GM18519 (cell line): Measurements from ENCODE around the gene PBX3.
"Not testable (repeated sequence)": the region's sequence is repeated elsewhere in the genome, so short reads cannot be mapped to it uniquely, and the experiment has no call there.

Experiments used
- ATAC-seq: cut with Tn5 transposase; IDR thresholded peaks from one replicate; pipeline ENCODE4 v1.9.1; 2021; ENCODE audit warnings: mild to moderate bottlenecking, moderate library complexity; ENCODE audit not compliant: unreplicated experiment, low FRiP score

PBX3 gene

DNA sequence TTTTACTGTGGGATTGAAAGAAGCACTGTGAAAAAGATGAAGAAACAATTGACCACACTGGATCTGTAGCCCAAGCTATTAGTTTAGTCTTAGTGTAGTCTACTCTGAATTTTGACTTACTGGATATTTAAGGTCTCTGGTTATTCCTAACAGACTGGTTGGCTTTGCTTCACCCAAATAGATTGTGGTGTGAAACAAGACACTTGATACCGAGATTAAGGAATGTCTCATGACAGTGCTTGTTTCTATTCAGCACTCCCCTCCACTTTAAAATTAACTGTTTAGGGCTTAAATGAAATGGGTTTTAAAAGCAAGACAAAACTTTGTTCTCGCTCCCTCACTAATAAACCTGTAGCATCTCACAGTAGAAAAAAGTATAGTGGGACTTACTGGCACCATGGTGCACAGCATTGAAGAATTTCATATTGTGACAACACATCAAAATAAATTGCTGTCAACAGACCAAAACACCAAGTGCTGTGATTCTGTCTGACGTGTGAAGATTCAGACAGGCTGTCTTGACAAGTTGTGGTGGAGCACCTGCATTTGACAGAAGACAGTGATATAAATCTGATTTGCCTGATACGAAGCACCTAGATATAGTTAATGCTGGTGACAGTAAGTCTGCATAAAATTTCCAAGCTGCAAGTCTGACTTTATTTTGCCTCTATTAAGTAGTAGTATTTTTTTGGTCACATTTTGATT is 73.1 kb downstream of the PBX3 start:
- no peak for ATAC-seq

DNA sequence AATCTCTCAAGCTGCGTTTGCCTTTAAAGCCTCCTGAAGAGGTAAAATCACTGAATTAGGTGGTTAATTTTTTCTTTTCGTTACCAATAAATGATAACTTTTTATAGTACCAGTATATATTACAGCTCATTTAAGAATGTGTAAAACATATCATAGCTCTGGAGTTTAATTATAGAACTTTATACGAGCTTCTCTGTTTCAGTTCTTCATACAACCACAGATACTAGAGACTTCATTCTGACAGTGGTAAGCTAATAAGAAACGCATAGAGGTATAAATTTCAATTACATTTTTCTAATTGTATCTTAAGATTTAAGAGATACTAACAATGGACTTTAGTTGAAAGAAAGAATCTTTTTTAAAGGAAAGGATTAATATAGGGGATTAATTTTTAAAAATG is 73.9 kb downstream of the PBX3 start:
- no peak for ATAC-seq

DNA sequence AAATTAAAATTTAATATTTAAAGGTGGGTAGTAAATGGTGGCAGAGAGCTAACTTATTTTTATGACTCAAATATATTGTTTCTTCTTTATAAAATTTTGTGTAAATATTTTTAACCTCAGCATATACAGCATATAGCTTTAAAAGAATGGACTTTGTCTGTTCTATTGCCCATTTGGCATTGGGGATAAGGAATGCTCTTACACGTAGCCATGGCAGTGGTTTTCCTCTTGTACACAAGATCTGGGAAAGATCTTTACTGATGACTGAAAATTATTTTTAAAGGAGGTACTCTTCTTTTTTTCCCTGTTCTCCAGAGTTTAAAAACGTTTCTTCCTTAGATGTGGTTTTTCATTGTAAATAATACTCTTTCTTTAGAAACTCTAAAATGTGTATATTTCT is 75.0 kb downstream of the PBX3 start:
- ATAC-seq: no peak

DNA sequence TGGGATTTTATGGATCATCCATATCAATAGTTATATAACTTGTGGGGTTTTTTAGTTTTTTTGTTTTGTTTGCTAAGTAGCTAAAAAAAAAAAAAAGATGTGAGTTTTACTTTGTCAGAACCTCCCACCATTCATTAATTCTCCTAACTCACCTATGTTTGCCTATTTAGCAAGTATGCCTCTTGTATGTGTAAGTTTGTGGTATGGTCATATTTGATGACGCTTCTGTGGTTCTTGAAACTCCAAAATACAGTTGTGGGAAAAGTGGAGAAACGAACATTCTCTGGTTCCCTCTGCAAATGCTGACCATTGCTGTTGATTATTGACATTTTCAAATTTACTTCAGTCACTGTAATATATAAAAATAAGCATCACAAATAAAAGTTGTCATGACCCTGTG is 75.7 kb downstream of the PBX3 start:
- ATAC-seq: no peak

DNA sequence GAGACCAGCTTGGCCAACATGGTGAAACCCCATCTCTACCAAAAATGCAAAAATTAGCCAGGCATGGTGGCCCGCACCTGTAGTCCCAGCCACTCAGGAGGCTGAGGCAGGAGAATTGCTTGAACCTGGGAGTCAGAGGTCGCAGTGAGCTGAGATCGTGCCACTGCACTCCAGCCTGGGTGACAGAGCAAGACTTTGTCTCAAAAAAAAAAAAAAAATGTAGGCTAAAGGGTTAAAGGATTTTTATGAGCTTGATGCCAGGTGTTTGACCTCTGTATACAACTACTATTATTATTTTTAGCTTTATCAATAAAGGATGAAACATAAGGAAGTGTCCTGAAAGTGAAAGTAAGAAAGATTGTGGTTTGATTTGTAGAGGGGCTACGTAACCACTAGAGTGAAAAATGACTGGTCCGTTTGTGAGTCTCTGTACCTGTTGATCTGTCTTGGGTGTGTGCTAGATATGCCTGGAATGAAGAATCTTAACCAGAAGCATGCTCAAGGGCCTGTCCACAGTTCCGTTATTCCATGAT is 76.8 kb downstream of the PBX3 start:
- ATAC-seq: not testable (repeated sequence)

DNA sequence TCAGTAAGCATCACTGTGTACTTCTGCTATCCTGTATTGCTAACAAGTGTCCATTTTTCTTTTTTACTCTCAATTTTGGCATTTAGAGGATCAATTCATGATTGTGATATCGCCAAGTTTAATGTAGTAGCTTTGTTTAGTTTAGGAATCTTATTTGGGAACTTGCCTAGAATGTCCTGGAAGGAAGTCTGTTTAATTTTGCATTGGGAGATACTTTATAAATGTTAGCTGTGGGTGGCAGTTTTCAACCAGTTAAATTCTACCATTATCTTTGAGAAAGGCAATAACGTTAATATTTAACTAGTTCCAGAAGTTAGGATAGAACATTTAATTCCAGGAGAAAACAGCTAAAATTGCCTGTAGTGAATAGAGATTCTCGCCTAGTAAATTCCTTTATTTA is 78.6 kb downstream of the PBX3 start:
- ATAC-seq: no peak

DNA sequence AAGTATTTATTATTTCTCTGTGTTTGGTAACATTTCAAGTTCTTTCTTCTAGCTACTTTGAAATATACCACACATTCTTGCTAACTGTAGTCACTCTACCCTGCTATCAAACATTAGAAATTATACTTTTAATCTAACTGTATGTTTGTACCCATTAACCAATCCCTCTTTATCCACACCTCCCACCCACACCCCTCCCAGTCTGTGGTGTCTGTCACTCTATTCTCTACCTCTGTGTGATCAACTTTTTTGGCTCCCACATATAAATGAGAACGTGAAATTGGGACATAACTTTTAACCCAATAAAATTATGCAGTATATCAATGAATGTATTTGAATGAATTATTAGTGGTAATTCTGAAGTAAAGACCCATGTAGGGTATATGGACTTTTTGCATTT is 79.7 kb downstream of the PBX3 start:
- ATAC-seq: no peak

DNA sequence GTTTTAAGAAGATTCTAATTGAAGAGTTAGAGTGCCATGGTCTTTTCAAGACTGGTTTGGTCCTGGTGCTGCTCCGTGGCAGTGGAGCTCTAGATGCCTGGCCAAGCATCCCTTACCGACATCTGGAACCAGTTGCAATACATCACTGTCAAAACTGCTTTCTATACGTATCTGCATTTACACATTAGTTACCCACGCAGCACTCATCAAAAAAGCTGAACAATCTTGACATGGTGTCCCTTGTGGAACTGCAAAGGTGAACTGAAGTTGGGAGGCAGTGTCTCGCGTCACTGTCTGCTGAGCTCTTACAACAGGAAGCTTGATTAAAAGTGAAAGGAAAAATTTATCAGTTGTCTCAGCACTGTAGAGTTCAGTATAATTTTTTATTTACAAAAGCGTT is 82.6 kb downstream of the PBX3 start:
- no peak for ATAC-seq

DNA sequence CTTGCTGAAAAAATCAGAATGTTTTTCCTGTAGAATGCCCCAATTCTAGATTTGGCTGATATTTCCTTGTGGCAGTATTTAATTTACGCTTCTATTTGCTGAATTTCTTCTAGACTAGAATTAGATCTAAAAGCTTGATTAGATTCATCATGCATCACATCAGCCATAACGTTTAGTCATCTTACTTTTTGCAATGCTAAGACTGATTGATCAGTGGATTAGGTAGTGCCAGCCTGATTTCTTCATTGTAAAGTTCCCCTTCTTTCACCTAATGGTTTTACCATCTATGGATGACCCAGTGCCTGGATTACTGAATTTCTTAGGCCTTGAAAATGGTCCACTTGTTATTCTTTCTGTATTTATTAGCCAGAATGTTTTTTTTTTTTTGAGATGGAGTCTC is 83.9 kb downstream of the PBX3 start:
- no peak for ATAC-seq

DNA sequence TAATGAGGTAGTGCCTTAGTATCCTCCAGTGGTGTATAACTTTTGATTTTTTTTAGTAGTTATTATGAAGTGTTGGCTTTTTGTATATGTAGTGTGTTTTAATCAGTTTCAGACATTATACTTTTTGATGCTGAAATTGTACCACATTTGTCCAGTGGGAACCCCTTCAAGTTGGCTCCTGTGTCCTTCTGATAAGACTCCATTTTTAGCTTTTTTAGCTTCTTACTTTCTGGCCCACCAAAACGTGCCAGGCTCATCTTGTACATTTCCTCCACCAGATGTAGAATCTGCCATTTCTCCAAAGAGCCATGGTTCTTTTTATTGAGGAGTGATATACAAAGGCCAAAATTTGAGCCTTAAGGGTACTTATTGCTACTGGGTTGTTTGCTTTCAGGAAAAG is 84.4 kb downstream of the PBX3 start:
- no peak for ATAC-seq

DNA sequence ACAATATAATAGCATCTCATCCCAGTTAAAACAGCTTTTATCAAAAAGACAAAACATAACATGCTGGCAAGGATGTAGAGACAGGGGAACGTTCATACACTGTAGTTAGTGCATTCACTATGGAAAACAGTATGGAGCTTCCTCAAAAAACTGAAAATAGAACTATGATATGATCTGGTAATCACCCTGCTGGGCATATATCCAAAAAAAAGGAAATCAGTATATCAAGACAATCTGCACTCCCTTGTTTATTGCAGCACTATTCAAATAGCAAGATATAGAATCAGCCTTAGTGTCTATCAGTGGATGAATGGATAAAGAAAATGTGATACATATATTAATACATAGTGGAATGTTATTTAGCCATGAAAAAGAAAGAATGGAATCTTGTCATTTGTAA is 88.5 kb downstream of the PBX3 start:
- no peak for ATAC-seq

DNA sequence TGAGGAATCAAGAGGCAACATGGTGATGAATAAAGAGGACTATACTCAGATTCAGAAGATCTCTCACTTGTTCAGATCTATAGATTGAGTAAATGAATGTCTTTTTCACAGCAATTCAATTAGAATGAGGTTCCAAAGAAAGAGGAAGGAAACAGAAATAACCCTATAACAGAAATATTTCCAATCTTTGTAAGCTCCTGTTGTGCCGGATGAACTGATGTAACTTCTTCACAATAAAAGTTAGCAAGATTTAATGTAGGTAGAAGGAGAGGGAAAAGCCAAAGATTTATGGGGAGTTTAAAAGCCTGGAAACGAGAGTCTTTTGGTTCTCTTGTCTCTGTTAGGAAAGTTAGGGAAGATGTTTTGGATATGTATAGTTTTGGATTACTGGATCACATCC is 92.1 kb downstream of the PBX3 start:
- no peak for ATAC-seq

DNA sequence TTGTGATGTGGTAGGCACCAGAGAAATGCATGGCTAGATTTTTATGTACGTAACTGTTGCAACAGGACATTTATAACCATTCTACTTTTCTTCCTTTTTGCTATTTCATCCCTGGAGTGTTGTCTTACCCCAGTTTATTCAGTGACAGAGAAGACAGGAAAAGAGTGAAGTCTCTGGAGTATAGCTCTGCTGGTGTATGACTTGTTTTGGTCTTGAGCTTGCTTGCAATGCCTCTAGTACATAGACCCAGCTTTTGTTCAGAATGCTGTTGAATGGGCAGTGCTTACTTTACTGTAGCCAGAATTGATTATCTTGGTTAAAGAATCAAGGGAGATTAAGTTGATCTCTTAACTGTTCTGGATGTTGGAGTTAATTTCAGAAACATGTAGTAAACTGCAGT is 94.3 kb downstream of the PBX3 start:
- ATAC-seq: no peak

DNA sequence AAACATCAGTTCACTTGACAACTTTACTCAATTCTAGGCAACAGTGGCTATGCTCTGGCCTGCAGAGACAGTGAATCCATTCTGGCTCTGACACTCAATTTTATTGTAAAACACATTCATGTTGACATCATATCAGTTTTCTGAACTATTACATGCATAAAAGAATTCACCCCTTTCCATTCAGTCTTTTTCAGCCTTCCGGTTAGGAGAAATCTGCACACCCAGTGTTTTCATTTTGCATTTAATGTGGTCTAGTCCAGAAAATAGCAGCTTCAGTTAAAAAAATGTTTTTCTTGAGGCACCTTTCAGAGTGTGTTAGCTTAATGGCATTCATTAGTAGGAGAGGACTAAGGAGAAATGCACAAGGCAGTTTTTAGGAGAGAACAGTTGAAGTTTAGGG is 95.1 kb downstream of the PBX3 start:
- ATAC-seq: no peak

DNA sequence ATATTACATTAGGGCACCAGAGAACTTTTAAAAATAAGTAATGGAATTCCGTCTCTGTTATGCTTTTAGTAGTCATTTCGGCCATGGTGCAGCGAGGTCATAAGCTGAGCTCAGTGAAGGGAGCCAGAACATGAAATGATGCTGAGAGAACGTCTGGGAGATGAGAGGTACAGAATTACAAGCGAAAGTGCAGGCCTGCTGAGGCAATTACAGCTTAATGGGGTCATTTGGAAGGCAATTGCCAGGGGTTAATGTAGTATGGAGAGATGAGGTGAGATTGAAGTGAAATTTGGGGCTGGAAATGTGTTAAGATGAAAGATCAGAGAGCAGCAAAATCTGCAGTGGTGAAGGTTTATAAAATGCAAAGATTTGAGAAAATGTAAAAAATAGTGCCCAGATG is 96.5 kb downstream of the PBX3 start:
- no peak for ATAC-seq

DNA sequence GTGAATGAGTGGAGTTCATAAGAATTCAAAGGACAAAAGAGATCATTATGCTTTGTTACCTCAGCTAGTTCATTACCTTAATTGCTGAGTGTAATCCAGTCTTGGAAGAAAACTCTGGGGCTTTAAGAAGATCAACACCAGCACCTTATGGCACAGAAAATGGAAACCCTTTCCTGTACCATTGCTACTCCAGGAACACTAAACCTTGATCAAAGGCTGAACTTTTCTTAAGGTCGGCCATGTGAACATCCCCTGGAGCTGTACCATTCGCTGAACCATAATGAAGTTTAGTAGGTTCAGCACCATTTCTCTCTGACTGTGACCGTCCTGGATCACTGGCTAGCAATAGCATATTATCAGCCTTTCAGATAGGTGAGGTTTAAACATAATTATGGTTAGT is 97.4 kb downstream of the PBX3 start:
- no peak for ATAC-seq

DNA sequence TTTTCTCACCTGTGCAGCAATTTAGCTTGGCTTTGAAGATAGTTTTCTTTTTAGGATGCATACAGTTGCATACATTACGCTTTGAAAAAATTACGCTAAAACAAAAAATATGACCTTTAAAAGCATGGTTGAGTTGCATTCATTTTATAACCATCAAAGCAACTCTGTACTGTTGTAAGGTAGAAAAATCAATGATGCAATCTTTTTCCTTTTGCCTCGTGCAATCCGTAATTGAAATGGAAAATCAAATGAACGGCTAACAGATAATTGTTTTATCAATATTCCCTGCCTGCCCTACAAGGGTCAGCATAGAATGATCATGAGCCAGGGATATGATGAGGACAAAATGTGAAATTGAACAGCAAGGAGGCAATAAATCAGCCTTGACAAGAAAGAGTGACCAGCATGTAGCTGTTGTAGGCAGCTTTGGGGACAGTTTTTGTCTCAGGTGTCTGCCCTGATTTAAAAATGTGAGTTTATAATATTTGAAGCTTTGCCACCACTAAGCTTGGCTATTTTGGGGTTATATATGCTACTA is 98.2 kb downstream of the PBX3 start:
- no peak for ATAC-seq

DNA sequence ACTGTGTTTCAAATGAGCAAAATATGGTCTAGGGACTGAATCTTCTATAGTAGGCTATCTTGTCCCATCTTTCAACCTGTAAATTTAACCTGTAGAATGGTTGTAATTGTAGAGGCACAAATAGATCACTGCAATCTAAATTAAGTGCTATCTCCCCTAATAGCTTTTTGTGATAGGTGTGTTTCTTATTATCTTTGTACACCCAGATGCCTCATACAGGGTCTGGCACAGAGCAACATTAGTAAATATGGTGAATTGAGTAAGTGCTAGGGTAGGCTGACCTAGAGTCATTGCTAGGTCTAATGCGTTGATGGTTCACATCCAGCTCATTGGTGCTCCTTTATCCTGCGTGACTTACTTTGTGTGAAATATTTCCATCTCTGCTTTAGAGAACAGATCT is 100.6 kb downstream of the PBX3 start:
- no peak for ATAC-seq

DNA sequence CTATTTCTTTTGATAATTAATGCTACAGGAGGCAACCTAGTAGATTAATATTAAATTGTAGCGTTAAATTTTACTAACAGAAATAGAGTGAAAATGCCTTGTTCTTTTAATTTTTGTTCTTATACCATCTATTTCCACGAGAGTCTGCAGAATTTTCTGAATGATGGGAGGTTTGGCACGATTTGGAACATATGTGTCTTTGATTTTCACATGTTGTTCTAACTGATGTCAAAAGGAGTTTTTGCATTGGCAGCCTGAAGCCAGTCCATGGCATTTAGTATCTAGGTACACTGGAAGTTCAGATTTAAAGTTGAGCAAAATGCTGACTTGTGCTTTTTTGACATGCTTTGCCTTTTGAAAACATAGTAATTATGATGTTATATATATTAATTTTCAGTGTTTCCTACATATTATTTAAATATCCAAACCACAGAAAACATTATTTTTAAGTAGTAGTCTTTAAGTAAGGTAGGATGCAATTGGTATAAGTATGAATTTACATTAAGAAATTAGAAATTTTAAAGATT is 103.0 kb downstream of the PBX3 start:
- ATAC-seq: no peak

DNA sequence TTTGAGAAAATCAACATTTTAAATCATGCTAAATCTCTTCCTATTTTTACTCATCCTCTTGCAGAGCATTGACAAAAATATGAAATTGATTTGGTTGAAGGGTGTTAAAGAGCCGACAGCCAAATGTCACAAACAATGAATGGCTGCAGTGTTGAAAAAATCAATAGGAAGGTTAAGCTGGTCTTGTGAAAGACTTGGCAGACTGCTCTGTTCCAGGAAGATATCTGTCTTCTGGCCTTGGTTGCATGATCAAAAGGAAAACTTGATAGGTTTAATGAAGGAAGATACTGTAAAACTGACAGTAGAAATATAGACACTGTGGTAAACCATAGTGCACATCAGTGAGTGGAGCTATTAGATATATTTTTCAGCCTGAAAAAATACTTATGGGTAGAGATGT is 103.6 kb downstream of the PBX3 start:
- no peak for ATAC-seq

DNA sequence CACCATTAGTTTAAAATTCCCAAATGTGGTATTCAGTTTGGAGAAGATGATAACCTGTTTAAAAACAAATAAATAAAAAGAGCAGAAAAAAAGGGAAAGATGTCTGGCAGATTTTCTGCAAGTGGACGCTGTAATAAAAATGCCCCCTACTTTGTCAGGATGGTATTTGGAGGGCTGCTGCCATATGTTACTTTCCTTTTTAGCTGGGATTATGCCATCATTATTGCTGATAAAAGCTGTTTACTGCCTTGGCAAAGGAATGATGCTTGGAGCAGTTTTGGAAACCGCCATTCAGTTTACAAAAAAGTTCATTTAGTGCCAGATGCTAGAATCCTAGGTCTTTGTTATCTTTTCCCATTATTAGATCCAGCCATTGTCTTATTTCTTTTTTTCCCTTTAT is 104.8 kb downstream of the PBX3 start:
- no peak for ATAC-seq

DNA sequence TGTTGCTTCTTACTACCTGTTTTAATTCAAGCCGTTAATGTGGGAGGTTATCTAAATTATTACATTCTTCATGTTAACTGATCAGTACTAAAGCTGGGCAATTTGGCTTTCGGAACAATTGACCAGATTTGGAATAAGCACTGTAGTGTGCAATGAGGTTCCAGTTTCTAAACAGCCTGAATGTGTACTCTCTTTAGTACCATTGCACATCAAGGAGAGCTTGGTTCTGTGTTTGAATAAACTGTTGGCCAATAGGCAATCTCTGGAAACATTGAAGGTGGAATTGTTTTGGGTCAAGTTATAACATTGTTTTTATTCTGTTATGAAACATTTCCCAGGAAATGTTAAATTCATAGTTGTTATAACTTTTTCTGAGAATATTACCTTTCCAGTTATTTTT is 105.2 kb downstream of the PBX3 start:
- ATAC-seq: no peak
